ENCODE data around the gene CHID1.

Gene CHID1

DNA sequence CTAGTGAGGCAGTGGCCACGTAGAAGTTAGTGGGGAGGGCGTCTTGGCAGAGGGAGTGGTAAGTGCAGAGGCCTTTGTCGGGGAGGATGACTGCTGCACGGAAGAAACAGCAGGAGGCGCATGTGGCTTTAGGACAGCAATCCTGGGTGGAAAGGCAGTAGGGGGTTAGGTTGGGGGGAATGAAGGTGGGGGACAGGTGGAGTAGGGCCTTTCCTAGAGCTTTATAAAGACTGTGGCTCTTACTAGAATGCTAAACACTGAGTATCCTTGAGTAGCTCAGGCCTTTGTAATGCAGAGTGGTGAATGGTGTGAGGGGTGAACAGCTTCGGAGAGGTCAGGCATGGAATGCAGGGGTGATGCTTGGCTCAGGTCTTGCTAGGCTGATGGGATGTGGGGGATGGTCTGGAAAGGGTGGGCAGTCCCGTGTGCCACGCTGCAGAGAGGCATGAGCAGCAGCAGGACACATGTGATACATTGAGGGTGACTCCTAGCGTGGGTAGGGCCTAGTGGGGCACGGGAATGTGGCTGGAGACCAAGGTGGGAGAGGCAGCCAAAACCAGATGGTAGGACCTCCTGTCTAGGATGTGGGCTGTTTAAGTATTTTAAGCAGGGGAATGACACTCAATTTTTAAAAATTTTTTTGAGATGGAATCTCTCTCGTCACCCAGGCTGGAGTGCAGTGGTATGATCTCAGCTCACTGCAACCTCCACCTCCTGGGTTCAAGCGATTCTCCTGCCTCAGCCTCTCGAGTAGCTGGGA, 34.3 kb upstream of the CHID1 start:
- TF ChIP-seq, protein P1, sequence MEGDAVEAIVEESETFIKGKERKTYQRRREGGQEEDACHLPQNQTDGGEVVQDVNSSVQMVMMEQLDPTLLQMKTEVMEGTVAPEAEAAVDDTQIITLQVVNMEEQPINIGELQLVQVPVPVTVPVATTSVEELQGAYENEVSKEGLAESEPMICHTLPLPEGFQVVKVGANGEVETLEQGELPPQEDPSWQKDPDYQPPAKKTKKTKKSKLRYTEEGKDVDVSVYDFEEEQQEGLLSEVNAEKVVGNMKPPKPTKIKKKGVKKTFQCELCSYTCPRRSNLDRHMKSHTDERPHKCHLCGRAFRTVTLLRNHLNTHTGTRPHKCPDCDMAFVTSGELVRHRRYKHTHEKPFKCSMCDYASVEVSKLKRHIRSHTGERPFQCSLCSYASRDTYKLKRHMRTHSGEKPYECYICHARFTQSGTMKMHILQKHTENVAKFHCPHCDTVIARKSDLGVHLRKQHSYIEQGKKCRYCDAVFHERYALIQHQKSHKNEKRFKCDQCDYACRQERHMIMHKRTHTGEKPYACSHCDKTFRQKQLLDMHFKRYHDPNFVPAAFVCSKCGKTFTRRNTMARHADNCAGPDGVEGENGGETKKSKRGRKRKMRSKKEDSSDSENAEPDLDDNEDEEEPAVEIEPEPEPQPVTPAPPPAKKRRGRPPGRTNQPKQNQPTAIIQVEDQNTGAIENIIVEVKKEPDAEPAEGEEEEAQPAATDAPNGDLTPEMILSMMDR (IDR thresholded peaks at IDR 0.05; ENCODE audit: low read depth, low read length, missing control alignments) = no peak
- DNase-seq (ENCODE audit: extremely low read depth, low read depth) = no peak
- no peak overlapping the region for H3K4me3 ChIP-seq (replicated peaks; ENCODE audit: low read depth, low read length)

DNA sequence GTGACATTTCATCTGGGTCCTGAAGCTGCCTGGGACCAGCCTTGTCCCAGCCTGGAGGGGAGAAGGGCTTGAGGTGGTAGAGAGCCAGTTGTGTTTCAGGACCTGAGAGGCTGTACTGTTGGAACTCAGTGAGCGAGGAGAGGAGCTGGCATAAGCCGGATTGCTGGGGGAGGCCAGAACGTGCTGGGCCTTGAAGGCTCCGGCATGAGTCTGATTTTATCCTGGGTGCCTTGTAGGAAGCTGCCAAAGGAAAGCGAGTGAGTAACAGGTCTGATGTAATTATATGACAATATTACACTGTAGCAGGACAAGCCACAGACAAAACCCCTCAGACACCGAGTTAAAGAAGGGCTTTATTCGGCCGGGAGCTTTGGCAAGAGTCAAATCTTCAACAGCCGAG, 32.2 kb upstream of the CHID1 start:
- H3K4me3 ChIP-seq (replicated peaks; ENCODE audit: low read depth, low read length) = no peak overlapping the region
- TF ChIP-seq, protein P1 (IDR thresholded peaks at IDR 0.05; ENCODE audit: low read depth, low read length, missing control alignments) = no peak
- no peak for DNase-seq (ENCODE audit: extremely low read depth, low read depth)

DNA sequence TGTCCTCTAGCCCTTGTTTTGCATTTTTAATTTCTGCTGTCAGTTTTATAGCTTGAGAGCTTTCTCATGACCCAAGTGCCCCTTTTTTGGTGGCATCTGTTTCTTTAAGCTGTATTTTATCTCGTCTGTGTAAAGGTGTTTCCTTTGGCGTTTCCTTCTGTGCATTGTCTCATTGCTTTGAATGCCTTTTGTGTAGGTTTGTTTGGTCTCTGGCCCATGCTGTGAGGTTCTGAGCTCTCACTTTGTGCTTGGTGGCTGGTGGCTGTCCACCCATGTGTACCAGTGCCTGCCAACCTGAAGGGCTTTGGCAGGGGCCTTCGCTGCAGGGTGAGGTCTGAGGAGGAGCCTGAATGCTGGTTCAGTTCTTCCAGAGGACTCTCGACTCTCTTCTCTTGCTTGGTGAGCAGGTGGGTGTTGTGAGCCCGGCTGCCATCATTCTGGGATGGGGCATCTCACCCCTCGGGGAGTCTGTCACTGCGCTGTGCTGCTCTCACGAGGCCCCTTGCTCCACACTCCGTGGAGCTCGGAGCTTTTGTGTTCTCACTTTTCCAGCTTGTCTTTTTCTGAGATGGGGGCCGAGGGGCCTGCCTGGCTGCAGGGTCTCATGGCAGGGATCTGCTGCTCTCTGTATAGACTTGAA, 30.0 kb upstream of the CHID1 start:
- no peak overlapping the region for H3K4me3 ChIP-seq (replicated peaks; ENCODE audit: low read depth, low read length)
- TF ChIP-seq, protein P1 (IDR thresholded peaks at IDR 0.05; ENCODE audit: low read depth, low read length, missing control alignments) = no peak
- no peak for DNase-seq (ENCODE audit: extremely low read depth, low read depth)

DNA sequence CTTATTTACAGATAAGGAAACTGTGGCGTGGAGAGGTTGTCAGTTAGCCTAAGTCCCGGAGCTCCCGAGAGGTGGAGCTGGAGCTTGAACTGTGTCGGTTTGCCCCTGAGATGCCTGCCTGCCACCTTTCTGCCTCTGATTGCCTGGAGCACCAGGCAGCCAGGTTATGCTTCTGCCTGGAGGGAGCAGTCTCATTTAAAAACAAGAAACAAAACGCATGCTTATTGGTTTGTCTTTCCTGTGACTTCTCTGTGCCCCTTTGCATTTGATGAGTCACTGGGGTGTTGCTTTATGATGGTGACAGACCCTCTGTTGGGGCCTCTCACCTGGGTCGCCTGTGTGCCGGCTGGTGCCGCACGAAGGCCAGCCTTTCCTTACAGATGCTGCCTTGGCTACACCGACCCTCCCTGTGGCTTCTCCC, 27.2 kb upstream of the CHID1 start:
- DNase-seq (ENCODE audit: extremely low read depth, low read depth) = no peak
- TF ChIP-seq, protein P1 (IDR thresholded peaks at IDR 0.05; ENCODE audit: low read depth, low read length, missing control alignments) = no peak
- H3K4me3 ChIP-seq (replicated peaks; ENCODE audit: low read depth, low read length) = no peak overlapping the region

DNA sequence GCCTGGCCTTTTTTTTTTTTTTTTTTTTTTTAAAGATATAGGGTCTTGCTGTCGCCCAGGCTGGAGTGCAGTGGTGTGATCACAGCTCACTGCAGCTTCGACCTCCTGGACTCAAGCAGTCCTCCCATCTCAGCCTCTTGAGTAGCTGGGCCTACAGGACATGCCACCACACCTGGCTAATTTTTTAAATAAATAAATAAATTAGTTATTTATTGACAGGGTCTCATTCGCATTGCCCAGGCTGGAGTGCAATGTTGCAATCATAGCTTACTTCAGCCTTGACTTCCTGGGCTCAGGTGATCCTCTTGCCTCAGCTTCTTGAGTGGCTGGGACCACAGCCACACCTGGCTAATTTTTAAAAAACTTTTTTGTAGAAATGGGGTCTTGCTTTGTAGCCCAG, 25.6 kb upstream of the CHID1 start:
- no peak for DNase-seq (ENCODE audit: extremely low read depth, low read depth)
- TF ChIP-seq, protein P1 (IDR thresholded peaks at IDR 0.05; ENCODE audit: low read depth, low read length, missing control alignments) = no peak
- no peak overlapping the region for H3K4me3 ChIP-seq (replicated peaks; ENCODE audit: low read depth, low read length)

DNA sequence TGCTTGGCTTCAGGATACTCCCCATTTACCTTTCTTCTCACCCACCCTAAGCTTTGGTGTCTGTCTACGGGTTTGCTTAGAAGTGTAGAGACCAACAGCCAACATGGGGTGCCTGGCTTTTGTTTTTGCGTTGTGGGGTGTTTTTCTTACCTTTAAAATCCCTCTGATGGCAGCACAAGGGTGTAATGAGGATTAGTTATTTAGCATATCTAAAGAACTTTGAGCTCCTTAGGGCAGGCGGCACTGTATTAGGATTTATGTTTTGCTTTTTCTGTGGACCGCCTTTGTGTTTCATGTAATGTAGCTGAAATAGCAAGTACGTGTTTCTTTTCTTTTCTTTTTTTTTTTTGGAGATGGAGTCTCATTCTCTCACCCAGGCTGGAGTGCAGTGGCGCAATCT, 23.9 kb upstream of the CHID1 start:
- TF ChIP-seq, protein P1 (IDR thresholded peaks at IDR 0.05; ENCODE audit: low read depth, low read length, missing control alignments) = no peak
- H3K4me3 ChIP-seq (replicated peaks; ENCODE audit: low read depth, low read length) = no peak overlapping the region
- DNase-seq (ENCODE audit: extremely low read depth, low read depth) = no peak

Measured in HFF-Myc (cell line).